OCI-LY1 (cell line): Measurements from ENCODE around the gene TXNRD1.

ENCODE experiments used
- CTCF ChIP-seq: fragments of 200-600 bp; sonication (generic), shearing (Covaris generic); IDR thresholded peaks from 2 replicates; pipeline ENCODE4 v1.5.1; 2017; ENCODE audit warnings: mild to moderate bottlenecking, antibody characterized with exemption, low read length, moderate library complexity, mixed read lengths
- EZH2 ChIP-seq: fragments of 200-600 bp; sonication (generic), shearing (Covaris generic); IDR thresholded peaks from 2 replicates; pipeline ENCODE4 v1.8.0; 2017; ENCODE audit warnings: borderline replicate concordance, mixed run types, mild to moderate bottlenecking, antibody characterized with exemption, low read length, moderate library complexity, mixed read lengths

GRCh38 chr12:104385510-104385909, 169.9 kb downstream of the TXNRD1 start:
- TF ChIP-seq CTCF (no peak), EZH2 (no peak)
